ENCODE data around the gene CPSF2.

GRCh38 chr14:92164958-92165357 lies 43.2 kb downstream of the CPSF2 start:
- no peak for TF ChIP-seq CTCF (IDR thresholded peaks at IDR 0.05; ENCODE audit: low read depth, low read length, missing input control)
- TF ChIP-seq TAF1 (conservative IDR thresholded peaks at IDR 0.05) = no peak
